ENCODE results near the gene GPC4.
"Not testable (repeated sequence)": the region's sequence is repeated elsewhere in the genome, so short reads cannot be mapped to it uniquely, and the experiment has no call there.

Gene GPC4

GRCh38 chrX:133364865-133365264 is 50.4 kb downstream of the GPC4 start:
- no peak for DNase-seq

GRCh38 chrX:133364196-133364595 is 51.1 kb downstream of the GPC4 start:
- DNase-seq = no peak

- DNase-seq = no peak
These were observed 52.8 kb downstream of the GPC4 start for GRCh38 chrX:133362538-133362937.

- no peak for DNase-seq
These were observed 55.8 kb downstream of the GPC4 start for GRCh38 chrX:133359466-133359865.

GRCh38 chrX:133353233-133353632 is 62.1 kb downstream of the GPC4 start:
- no peak for DNase-seq

- no peak for DNase-seq
These were observed 64.5 kb downstream of the GPC4 start for GRCh38 chrX:133350751-133351150.

- no peak for DNase-seq
These were observed 69.3 kb downstream of the GPC4 start for GRCh38 chrX:133346026-133346425.

GRCh38 chrX:133339566-133339965 is 75.7 kb downstream of the GPC4 start:
- DNase-seq = no peak

GRCh38 chrX:133337250-133337649 is 78.0 kb downstream of the GPC4 start:
- DNase-seq = no peak

- DNase-seq = peak; percentile 52
These were observed 80.3 kb downstream of the GPC4 start for GRCh38 chrX:133335027-133335426.

GRCh38 chrX:133333154-133333750 is 82.0 kb downstream of the GPC4 start:
- no peak for DNase-seq

GRCh38 chrX:133332737-133333136 is 82.6 kb downstream of the GPC4 start:
- no peak for DNase-seq

- no peak for DNase-seq
These were observed 84.3 kb downstream of the GPC4 start for GRCh38 chrX:133330956-133331355.

- no peak for DNase-seq
These were observed 89.9 kb downstream of the GPC4 start for GRCh38 chrX:133325422-133325821.

GRCh38 chrX:133323431-133323830 is 91.9 kb downstream of the GPC4 start:
- peak; percentile 7 for DNase-seq

GRCh38 chrX:133322269-133322668 is 93.0 kb downstream of the GPC4 start:
- DNase-seq = not testable (repeated sequence)

GRCh38 chrX:133321451-133321850 is 93.8 kb downstream of the GPC4 start:
- DNase-seq = no peak

- DNase-seq = no peak
These were observed 101.0 kb downstream of the GPC4 start for GRCh38 chrX:133314281-133314680.

GRCh38 chrX:133308499-133308897 is 106.8 kb downstream of the GPC4 start:
- no peak for DNase-seq

- DNase-seq = peak; percentile 18
These were observed 107.4 kb downstream of the GPC4 start for GRCh38 chrX:133307637-133308498.

GRCh38 chrX:133307094-133307493 is 108.2 kb downstream of the GPC4 start:
- no peak for DNase-seq

GRCh38 chrX:133306316-133306715 is 109.0 kb downstream of the GPC4 start:
- DNase-seq = no peak

- no peak for DNase-seq
These were observed 109.9 kb downstream of the GPC4 start for GRCh38 chrX:133305348-133305747.

GRCh38 chrX:133302775-133303445 is 112.4 kb downstream of the GPC4 start:
- DNase-seq = no peak
